BLaER1 (cell line): ENCODE measurements around the gene NTN5.

Experiments used
- H3K27ac ChIP-seq: shearing (Covaris generic); formaldehyde crosslinking; 2 replicates; pipeline ENCODE4 v1.8.1; 2022
- H3K27me3 ChIP-seq: shearing (Covaris generic); formaldehyde crosslinking; 2 replicates; pipeline ENCODE4 v1.8.1; 2022
- H3K36me3 ChIP-seq: shearing (Covaris generic); formaldehyde crosslinking; 2 replicates; pipeline ENCODE4 v1.8.1; 2022
- H3K4me1 ChIP-seq: shearing (Covaris generic); formaldehyde crosslinking; 2 replicates; pipeline ENCODE4 v1.8.1; 2022
- H3K4me2 ChIP-seq: shearing (Covaris generic); formaldehyde crosslinking; 2 replicates; pipeline ENCODE4 v1.8.1; 2022
- H3K4me3 ChIP-seq: shearing (Covaris generic); formaldehyde crosslinking; 2 replicates; pipeline ENCODE4 v1.8.1; 2022
- H3K9ac ChIP-seq: shearing (Covaris generic); formaldehyde crosslinking; 2 replicates; pipeline ENCODE4 v1.8.1; 2022
- H3K9me3 ChIP-seq: shearing (Covaris generic); formaldehyde crosslinking; 2 replicates; pipeline ENCODE4 v1.8.1; 2022
- H4K20me1 ChIP-seq: shearing (Covaris generic); formaldehyde crosslinking; 2 replicates; pipeline ENCODE4 v1.8.1; 2022
- Cebpa-rat ChIP-seq: shearing (Covaris generic); IDR thresholded peaks from 2 replicates; pipeline ENCODE4 v1.8.1; 2022

The NTN5 gene

GRCh38 chr19:48673436-48674100, 751 bp upstream of the NTN5 start:
- Histone ChIP-seq H3K9ac (0 out of 2 replicates have a peak overlapping the region, but pooled peaks have one; percentile 5), H3K4me3 (no peak overlapping the region), H3K27ac (no peak overlapping the region), H3K27me3 (no peaks in the 10 kb centered on the region), H3K4me2 (no peak overlapping the region), H3K9me3 (no peaks in the 10 kb centered on the region), H3K36me3 (no peaks in the 10 kb centered on the region), H4K20me1 (no peaks in the 10 kb centered on the region), H3K4me1 (peaks cover 35% of the 10 kb centered on the region)
- no peak for TF ChIP-seq Cebpa-rat

- Histone ChIP-seq H3K9ac (no peak overlapping the region), H3K4me3 (no peak overlapping the region), H3K9me3 (no peaks in the 10 kb centered on the region), H3K4me2 (peak overlapping the region; percentile 9; the same call in 1 of the 2 replicates), H3K27ac (no peak overlapping the region), H3K36me3 (no peaks in the 10 kb centered on the region), H3K27me3 (no peaks in the 10 kb centered on the region), H3K4me1 (peaks cover 25% of the 10 kb centered on the region), H4K20me1 (no peaks in the 10 kb centered on the region)
- no peak for TF ChIP-seq Cebpa-rat
Observed at GRCh38 chr19:48671446-48671995, 1.3 kb downstream of the NTN5 start.

GRCh38 chr19:48670699-48671445, 1.9 kb downstream of the NTN5 start:
- no peak for TF ChIP-seq Cebpa-rat
- Histone ChIP-seq H3K9me3 (no peaks in the 10 kb centered on the region), H3K27ac (peak overlapping the region; percentile 35; the same call in 1 of the 2 replicates), H3K36me3 (no peaks in the 10 kb centered on the region), H3K9ac (no peak overlapping the region), H3K4me2 (no peak overlapping the region), H3K27me3 (no peaks in the 10 kb centered on the region), H3K4me1 (peaks cover 23% of the 10 kb centered on the region), H3K4me3 (no peak overlapping the region), H4K20me1 (no peaks in the 10 kb centered on the region)

- Histone ChIP-seq H3K4me3 (no peak overlapping the region), H3K4me1 (peaks cover 15% of the 10 kb centered on the region), H3K27ac (peak overlapping the region; percentile 35; the same call in 1 of the 2 replicates), H3K4me2 (no peak overlapping the region), H3K9me3 (no peaks in the 10 kb centered on the region), H3K9ac (no peak overlapping the region), H3K36me3 (no peaks in the 10 kb centered on the region), H3K27me3 (no peaks in the 10 kb centered on the region), H4K20me1 (no peaks in the 10 kb centered on the region)
- no peak for TF ChIP-seq Cebpa-rat
Observed at GRCh38 chr19:48669903-48670668, 2.7 kb downstream of the NTN5 start.

- Histone ChIP-seq H3K9ac (no peak overlapping the region), H3K4me3 (no peak overlapping the region), H3K4me1 (peaks cover 7% of the 10 kb centered on the region; the same call in 1 of the 2 replicates), H3K27me3 (no peaks in the 10 kb centered on the region), H4K20me1 (no peaks in the 10 kb centered on the region), H3K36me3 (no peaks in the 10 kb centered on the region), H3K27ac (no peak overlapping the region), H3K9me3 (no peaks in the 10 kb centered on the region), H3K4me2 (no peak overlapping the region)
- no peak for TF ChIP-seq Cebpa-rat
Observed at GRCh38 chr19:48668761-48669160, 4.1 kb downstream of the NTN5 start.

- no peak for TF ChIP-seq Cebpa-rat
- peaks cover 7% of the 10 kb centered on the region; the same call in 1 of the 2 replicates for H3K4me1 ChIP-seq
- no peaks in the 10 kb centered on the region for H3K9me3 ChIP-seq
- H3K4me2 ChIP-seq = no peak overlapping the region
- no peaks in the 10 kb centered on the region for H3K36me3 ChIP-seq
- no peaks in the 10 kb centered on the region for H3K27me3 ChIP-seq
- H3K4me3 ChIP-seq = no peak overlapping the region
- no peak overlapping the region for H3K9ac ChIP-seq
- H4K20me1 ChIP-seq = no peaks in the 10 kb centered on the region
- H3K27ac ChIP-seq = no peak overlapping the region
Observed at GRCh38 chr19:48668332-48668731, 4.5 kb downstream of the NTN5 start.

GRCh38 chr19:48665786-48666185, 7.0 kb downstream of the NTN5 start:
- Histone ChIP-seq H3K27ac (no peak overlapping the region), H3K9ac (no peak overlapping the region), H3K9me3 (no peaks in the 10 kb centered on the region), H3K4me3 (no peak overlapping the region), H3K36me3 (no peaks in the 10 kb centered on the region), H3K27me3 (no peaks in the 10 kb centered on the region), H3K4me1 (peaks cover 14% of the 10 kb centered on the region), H4K20me1 (no peaks in the 10 kb centered on the region), H3K4me2 (no peak overlapping the region)
- no peak for TF ChIP-seq Cebpa-rat

- Histone ChIP-seq H3K27me3 (no peaks in the 10 kb centered on the region), H3K9ac (no peak overlapping the region), H3K9me3 (no peaks in the 10 kb centered on the region), H4K20me1 (no peaks in the 10 kb centered on the region), H3K4me2 (no peak overlapping the region), H3K27ac (no peak overlapping the region), H3K36me3 (no peaks in the 10 kb centered on the region), H3K4me1 (peaks cover 21% of the 10 kb centered on the region), H3K4me3 (no peak overlapping the region)
- no peak for TF ChIP-seq Cebpa-rat
Observed at GRCh38 chr19:48664476-48664875, 8.3 kb downstream of the NTN5 start.

- Histone ChIP-seq H3K9me3 (no peaks in the 10 kb centered on the region), H3K27me3 (no peaks in the 10 kb centered on the region), H4K20me1 (no peaks in the 10 kb centered on the region), H3K4me1 (peaks cover 21% of the 10 kb centered on the region), H3K4me3 (no peak overlapping the region), H3K27ac (no peak overlapping the region), H3K4me2 (no peak overlapping the region), H3K36me3 (no peaks in the 10 kb centered on the region), H3K9ac (no peak overlapping the region)
- no peak for TF ChIP-seq Cebpa-rat
Observed at GRCh38 chr19:48663667-48664066, 9.2 kb downstream of the NTN5 start.
